H9 (cell line): ENCODE data around the gene DPYSL3. TPM values are rescaled to one million over a fixed set of nuclear protein-coding genes. Genes with fewer than 3 reads are reported as not detected.

Source experiments
- DNase-seq: peaks from one replicate; pipeline ENCODE4 v3.0.0-alpha.2; 2017
- H2AFZ ChIP-seq: one replicate; pipeline ENCODE4 v1.6.1; 2013; ENCODE audit warnings: mild to moderate bottlenecking, low read length, control low read depth, moderate library complexity
- H2AK5ac ChIP-seq: 2 replicates; pipeline ENCODE4 v1.6.1; 2013; ENCODE audit warnings: low read length, control low read depth, mixed read lengths; ENCODE audit not compliant: insufficient read length
- H2BK120ac ChIP-seq: one replicate; pipeline ENCODE4 v1.6.1; 2013; ENCODE audit warnings: low read depth, mild to moderate bottlenecking, low read length, control low read depth, inconsistent platforms; ENCODE audit not compliant: poor library complexity, severe bottlenecking
- H2BK12ac ChIP-seq: 2 replicates; pipeline ENCODE4 v1.6.1; 2013; ENCODE audit warnings: low read length, control low read depth, mixed read lengths, low read depth; ENCODE audit not compliant: insufficient read length
- H2BK15ac ChIP-seq: 2 replicates; pipeline ENCODE4 v1.6.1; 2013; ENCODE audit warnings: low read depth, low read length, control low read depth
- H2BK20ac ChIP-seq: one replicate; pipeline ENCODE4 v1.6.1; 2013; ENCODE audit warnings: low read depth, mild to moderate bottlenecking, low read length, control low read depth, inconsistent platforms; ENCODE audit not compliant: poor library complexity, severe bottlenecking
- H2BK5ac ChIP-seq: 2 replicates; pipeline ENCODE4 v1.6.1; 2013; ENCODE audit warnings: low read length, control low read depth, mixed read lengths; ENCODE audit not compliant: insufficient read length
- H3K14ac ChIP-seq: 2 replicates; pipeline ENCODE4 v1.6.1; 2013; ENCODE audit warnings: low read length, control low read depth; ENCODE audit not compliant: insufficient read depth
- H3K18ac ChIP-seq: 2 replicates; pipeline ENCODE4 v1.6.1; 2013; ENCODE audit warnings: low read depth, mild to moderate bottlenecking, mixed read lengths, low read length, control low read depth; ENCODE audit not compliant: insufficient read length
- H3K23ac ChIP-seq: 2 replicates; pipeline ENCODE4 v1.6.1; 2013; ENCODE audit warnings: low read length, control low read depth, mixed read lengths, low read depth; ENCODE audit not compliant: insufficient read length
- H3K23me2 ChIP-seq: 2 replicates; pipeline ENCODE4 v1.6.1; 2013; ENCODE audit warnings: low read depth, mild to moderate bottlenecking, mixed read lengths, low read length, control low read depth; ENCODE audit not compliant: insufficient read length, poor library complexity, severe bottlenecking
- H3K27ac ChIP-seq: 2 replicates; pipeline ENCODE4 v1.5.1; 2013; ENCODE audit warnings: low read length, control low read depth, mixed read lengths, low read depth; ENCODE audit not compliant: insufficient read length
- H3K27me3 ChIP-seq: 2 replicates; pipeline ENCODE4 v1.6.1; 2013; ENCODE audit warnings: low read length, control low read depth, inconsistent platforms; ENCODE audit not compliant: insufficient read depth
- H3K4ac ChIP-seq: 2 replicates; pipeline ENCODE4 v1.6.1; 2013; ENCODE audit warnings: low read depth, mild to moderate bottlenecking, control low read depth, inconsistent platforms, low read length, moderate library complexity
- H3K4me1 ChIP-seq: 2 replicates; pipeline ENCODE4 v1.6.1; 2013; ENCODE audit warnings: low read length, control low read depth, inconsistent platforms; ENCODE audit not compliant: insufficient read depth
- H3K4me2 ChIP-seq: 2 replicates; pipeline ENCODE4 v1.6.1; 2013; ENCODE audit warnings: low read length, control low read depth, mixed read lengths; ENCODE audit not compliant: insufficient read length, insufficient read depth
- H3K56ac ChIP-seq: 2 replicates; pipeline ENCODE4 v1.6.1; 2013; ENCODE audit warnings: low read depth, mild to moderate bottlenecking, mixed read lengths, low read length, control low read depth; ENCODE audit not compliant: insufficient read length
- H3K79me1 ChIP-seq: 2 replicates; pipeline ENCODE4 v1.6.1; 2013; ENCODE audit warnings: low read depth, mild to moderate bottlenecking, moderate library complexity, low read length, control low read depth, inconsistent platforms; ENCODE audit not compliant: insufficient read depth, poor library complexity, severe bottlenecking
- H3K79me2 ChIP-seq: 2 replicates; pipeline ENCODE4 v1.6.1; 2013; ENCODE audit warnings: low read length, control low read depth, inconsistent platforms; ENCODE audit not compliant: insufficient read depth
- H3K9ac ChIP-seq: 2 replicates; pipeline ENCODE4 v1.6.1; 2013; ENCODE audit warnings: low read length, control low read depth, mixed read lengths; ENCODE audit not compliant: insufficient read length; ENCODE audit errors: extremely low read depth
- H3K9me3 ChIP-seq: one replicate; pipeline ENCODE4 v1.6.1; 2013; ENCODE audit warnings: low read depth, low read length, inconsistent platforms; ENCODE audit not compliant: control insufficient read depth
- H3T11ph ChIP-seq: one replicate; pipeline ENCODE4 v1.6.1; 2013; ENCODE audit warnings: mild to moderate bottlenecking, low read length, control low read depth, inconsistent platforms
- H4K20me1 ChIP-seq: one replicate; pipeline ENCODE4 v1.6.1; 2013; ENCODE audit not compliant: control insufficient read depth, insufficient read length, insufficient read depth
- H4K5ac ChIP-seq: 2 replicates; pipeline ENCODE4 v1.6.1; 2013; ENCODE audit warnings: low read depth, mild to moderate bottlenecking, mixed read lengths, low read length, control low read depth; ENCODE audit not compliant: insufficient read length
- H4K8ac ChIP-seq: replicated peaks from 2 replicates; pipeline ENCODE4 v1.6.1; 2013; ENCODE audit warnings: low read length, control low read depth, mixed read lengths, low read depth; ENCODE audit not compliant: insufficient read length
- H4K91ac ChIP-seq: 2 replicates; pipeline ENCODE4 v1.6.1; 2013; ENCODE audit warnings: low read depth, mild to moderate bottlenecking, moderate library complexity, mixed read lengths, low read length, control low read depth; ENCODE audit not compliant: insufficient read length
- H3K27ac Mint-ChIP-seq, 3 experiments: 2 replicates in 2 of 3; 3 replicates in 1 of 3; pipeline ENCODE4 v1.8.0; 2020 to 2021; ENCODE audit warnings: mixed read lengths in 3 of 3, mild to moderate bottlenecking in 1 of 3, moderate library complexity in 1 of 3
- H3K27me3 Mint-ChIP-seq: 2 replicates; pipeline ENCODE4 v1.8.0; 2021; ENCODE audit warnings: low read depth, mild to moderate bottlenecking, moderate library complexity, mixed read lengths
- H3K36me3 Mint-ChIP-seq, 3 experiments: 2 replicates in 2 of 3; 3 replicates in 1 of 3; pipeline ENCODE4 v1.8.0; 2020 to 2021; ENCODE audit warnings: low read depth in 3 of 3, mixed read lengths in 3 of 3; ENCODE audit not compliant: insufficient read depth in 1 of 3
- H3K4me1 Mint-ChIP-seq, 2 experiments: 2 replicates each; pipeline ENCODE4 v1.8.0; 2020; ENCODE audit warnings: mixed read lengths in 2 of 2
- H3K4me3 Mint-ChIP-seq, 2 experiments: 2 replicates in 1 of 2; 3 replicates in 1 of 2; pipeline ENCODE4 v1.8.0; 2020 to 2021; ENCODE audit warnings: mild to moderate bottlenecking in 2 of 2, mixed read lengths in 2 of 2, moderate library complexity in 1 of 2
- H3K9me3 Mint-ChIP-seq, 2 experiments: 2 replicates in 1 of 2; 3 replicates in 1 of 2; pipeline ENCODE4 v1.8.0; 2020; ENCODE audit warnings: mild to moderate bottlenecking in 2 of 2, mixed read lengths in 2 of 2, moderate library complexity in 1 of 2
- CTCF ChIP-seq: fragments of 200-600 bp; sonication (generic); conservative IDR thresholded peaks from 3 replicates; pipeline ENCODE4 v1.8.0; 2021; ENCODE audit warnings: antibody characterized with exemption, mild to moderate bottlenecking
- WGBS: extraction: QIAGEN DNeasy Blood & Tissue Kit; methylation state at CpG from one replicate; pipeline ENCODE4 v1.1.7; 2013; ENCODE audit warnings: missing lambda C conversion rate, low lambda C conversion rate, mixed read lengths; ENCODE audit not compliant: insufficient read length; ENCODE audit errors: extremely low coverage; 5-methylcytosine and 5-hydroxymethylcytosine counted together
- total RNA-seq: library from RNA; stranded (reverse); gene quantifications from 2 replicates; pipeline ENCODE4 v1.2.1, GENCODE V29; 2021

Gene DPYSL3
- total RNA-seq, 1 experiment from 2014 or later = 515 TPM

GRCh38 chr5:147481376-147481775 is 28.5 kb downstream of the DPYSL3 start:
- no peak overlapping the region for H3K4ac ChIP-seq
- H3K79me1 ChIP-seq = no peaks in the 10 kb centered on the region
- H3K23ac ChIP-seq = no peak overlapping the region
- H3K27ac Mint-ChIP-seq = no peak overlapping the region
- peaks cover 6% of the 10 kb centered on the region; the same call in 1 of the 2 replicates for H3K79me2 ChIP-seq
- no peak overlapping the region for H2AK5ac ChIP-seq
- TF ChIP-seq CTCF = no peak
- peaks cover 66 to 67% of the 10 kb centered on the region in 2 experiments for H3K4me1 Mint-ChIP-seq
- no peak overlapping the region for H4K91ac ChIP-seq
- no peak overlapping the region for H4K8ac ChIP-seq
- H2BK120ac ChIP-seq = no peak overlapping the region
- H3K36me3 Mint-ChIP-seq = peaks cover 4 to 17% (median 4%) of the 10 kb centered on the region in 3 experiments; a peak in 6 of 7 replicates
- no peak overlapping the region for H2BK20ac ChIP-seq
- H3K4me3 Mint-ChIP-seq = no peak overlapping the region
- no peaks in the 10 kb centered on the region for H3K9me3 Mint-ChIP-seq
- no peak overlapping the region for H2BK5ac ChIP-seq
- no peak overlapping the region for H2AFZ ChIP-seq
- H4K5ac ChIP-seq = no peak overlapping the region
- H2BK15ac ChIP-seq = no peak overlapping the region
- H3K18ac ChIP-seq = no peak overlapping the region
- no peak overlapping the region for H3K14ac ChIP-seq
- H3K4me1 ChIP-seq = peaks cover 20% of the 10 kb centered on the region
- no peaks in the 10 kb centered on the region for H3K27me3 Mint-ChIP-seq
- H2BK12ac ChIP-seq = no peak overlapping the region
- H3K9me3 ChIP-seq = no peaks in the 10 kb centered on the region
- H3K23me2 ChIP-seq = no peaks in the 10 kb centered on the region
- no peak overlapping the region for H3K56ac ChIP-seq
- no peaks in the 10 kb centered on the region for H3K27me3 ChIP-seq
- no CpG with 5 or more reads among the region's 1 CpG for WGBS
- no peak for DNase-seq
- no peak overlapping the region for H3K27ac ChIP-seq
- no peaks in the 10 kb centered on the region for H4K20me1 ChIP-seq
- no peak overlapping the region for H3T11ph ChIP-seq
- no peak overlapping the region for H3K4me2 ChIP-seq
- no peak overlapping the region for H3K9ac ChIP-seq
